ENCODE measurements around the gene TNP2. TPM values are rescaled to one million over a fixed set of nuclear protein-coding genes. Genes with fewer than 3 reads are reported as not detected.
"Not testable (repeated sequence)": the region's sequence is repeated elsewhere in the genome, so short reads cannot be mapped to it uniquely, and the experiment has no call there.

Gene TNP2
- total RNA-seq, 2 experiments from 2014 or later = not detected

GRCh38 chr16:11232852-11233726 lies 36.0 kb downstream of the TNP2 start:
- H3K27me3 Mint-ChIP-seq = no peaks in the 10 kb centered on the region
- DNase-seq (peak; percentile 91), ATAC-seq (ENCODE audit: low read depth) (peak; percentile 81)
- H3K4me1 Mint-ChIP-seq = peaks cover 76% of the 10 kb centered on the region
- peak overlapping the region; percentile 95 for H3K27ac Mint-ChIP-seq
- POLR2A ChIA-PET = interaction anchor here (0.5 to 12.6 kb wide), 26 partner anchors 9 to 260 kb away, joined by 3 to 223 read pairs (median 4); partner anchors contain the start of gene SOCS1
- H3K9me3 Mint-ChIP-seq = no peaks in the 10 kb centered on the region
- H3K4me3 Mint-ChIP-seq = peak overlapping the region; percentile 84
- no peaks in the 10 kb centered on the region for H3K36me3 Mint-ChIP-seq

GRCh38 chr16:11232302-11232851 lies 36.7 kb downstream of the TNP2 start:
- Mint-ChIP-seq H3K36me3 (no peaks in the 10 kb centered on the region), H3K4me1 (peaks cover 73% of the 10 kb centered on the region), H3K27me3 (no peaks in the 10 kb centered on the region), H3K4me3 (peak overlapping the region; percentile 84), H3K27ac (peak overlapping the region; percentile 95), H3K9me3 (no peaks in the 10 kb centered on the region)
- no peak for DNase-seq
- POLR2A ChIA-PET = interaction anchor here (0.5 to 12.6 kb wide), 17 partner anchors 8 to 260 kb away, joined by 3 to 223 read pairs (median 5); partner anchors contain the start of gene SOCS1
- ATAC-seq (ENCODE audit: low read depth) = no peak

GRCh38 chr16:11231367-11231970 lies 37.7 kb downstream of the TNP2 start:
- H3K27ac Mint-ChIP-seq = peak overlapping the region; percentile 95
- no peaks in the 10 kb centered on the region for H3K36me3 Mint-ChIP-seq
- no peak for DNase-seq
- no peak for ATAC-seq (ENCODE audit: low read depth)
- POLR2A ChIA-PET = interaction anchor here (9.0 kb wide), 1 partner anchor 19 kb away, joined by 227 read pairs; the partner anchor contains the start of gene SOCS1
- H3K4me1 Mint-ChIP-seq = peaks cover 69% of the 10 kb centered on the region
- no peaks in the 10 kb centered on the region for H3K27me3 Mint-ChIP-seq
- no peaks in the 10 kb centered on the region for H3K9me3 Mint-ChIP-seq
- peak overlapping the region; percentile 76 for H3K4me3 Mint-ChIP-seq

GRCh38 chr16:11229906-11230305 lies 39.2 kb downstream of the TNP2 start:
- H3K27ac Mint-ChIP-seq = peak overlapping the region; percentile 72
- POLR2A ChIA-PET = interaction anchor here (0.8 to 9.0 kb wide), 2 partner anchors 21 to 250 kb away, joined by 3 to 227 read pairs; partner anchors contain the start of gene SOCS1
- no peak for ATAC-seq (ENCODE audit: low read depth)
- H3K36me3 Mint-ChIP-seq = no peaks in the 10 kb centered on the region
- no peaks in the 10 kb centered on the region for H3K9me3 Mint-ChIP-seq
- H3K4me1 Mint-ChIP-seq = peaks cover 76% of the 10 kb centered on the region
- no peaks in the 10 kb centered on the region for H3K27me3 Mint-ChIP-seq
- DNase-seq = no peak
- H3K4me3 Mint-ChIP-seq = no peak overlapping the region

GRCh38 chr16:11229432-11229831 lies 39.7 kb downstream of the TNP2 start:
- Mint-ChIP-seq H3K36me3 (no peaks in the 10 kb centered on the region), H3K4me1 (peaks cover 77% of the 10 kb centered on the region), H3K9me3 (no peaks in the 10 kb centered on the region), H3K27ac (peak overlapping the region; percentile 72), H3K4me3 (no peak overlapping the region), H3K27me3 (no peaks in the 10 kb centered on the region)
- POLR2A ChIA-PET = interaction anchor here (0.6 to 9.0 kb wide), 2 partner anchors 21 to 101 kb away, joined by 3 to 227 read pairs; partner anchors contain the start of gene SOCS1
- DNase-seq (no peak), ATAC-seq (ENCODE audit: low read depth) (no peak)

- peak overlapping the region; percentile 74 for H3K4me3 Mint-ChIP-seq
- no peak for ATAC-seq (ENCODE audit: low read depth)
- no peaks in the 10 kb centered on the region for H3K9me3 Mint-ChIP-seq
- H3K27ac Mint-ChIP-seq = peak overlapping the region; percentile 100
- peaks cover 59% of the 10 kb centered on the region for H3K4me1 Mint-ChIP-seq
- H3K36me3 Mint-ChIP-seq = peaks cover 2% of the 10 kb centered on the region
- POLR2A ChIA-PET = interaction anchor here (0.5 to 9.0 kb wide), 24 partner anchors 8 to 476 kb away, joined by 3 to 227 read pairs (median 8); partner anchors contain the start of gene SOCS1
- H3K27me3 Mint-ChIP-seq = no peaks in the 10 kb centered on the region
- no peak for DNase-seq
These were observed 43.2 kb downstream of the TNP2 start for GRCh38 chr16:11225677-11226549.

GRCh38 chr16:11224894-11225676 lies 44.0 kb downstream of the TNP2 start:
- POLR2A ChIA-PET = interaction anchor here (0.5 to 9.0 kb wide), 37 partner anchors 8 to 476 kb away, joined by 3 to 227 read pairs (median 4); partner anchors contain the start of gene SOCS1
- Mint-ChIP-seq H3K4me3 (peak overlapping the region; percentile 74), H3K27ac (peak overlapping the region; percentile 100), H3K27me3 (no peaks in the 10 kb centered on the region), H3K9me3 (no peaks in the 10 kb centered on the region), H3K4me1 (peaks cover 64% of the 10 kb centered on the region), H3K36me3 (peaks cover 4% of the 10 kb centered on the region)
- DNase-seq (peak; percentile 83), ATAC-seq (ENCODE audit: low read depth) (peak; percentile 80)

GRCh38 chr16:11224096-11224893 lies 44.8 kb downstream of the TNP2 start:
- DNase-seq (peak; percentile 80), ATAC-seq (ENCODE audit: low read depth) (peak; percentile 78)
- H3K27me3 Mint-ChIP-seq = no peaks in the 10 kb centered on the region
- peak overlapping the region; percentile 100 for H3K27ac Mint-ChIP-seq
- H3K9me3 Mint-ChIP-seq = no peaks in the 10 kb centered on the region
- peaks cover 6% of the 10 kb centered on the region for H3K36me3 Mint-ChIP-seq
- H3K4me3 Mint-ChIP-seq = peak overlapping the region; percentile 74
- POLR2A ChIA-PET = interaction anchor here (0.5 to 9.0 kb wide), 35 partner anchors 8 to 252 kb away, joined by 3 to 227 read pairs (median 4); partner anchors contain the start of gene SOCS1
- peaks cover 60% of the 10 kb centered on the region for H3K4me1 Mint-ChIP-seq

- ATAC-seq (ENCODE audit: low read depth); H3K27me3 Mint-ChIP-seq; H3K4me3 Mint-ChIP-seq; DNase-seq; POLR2A ChIA-PET; H3K9me3 Mint-ChIP-seq: not testable (repeated sequence)
- H3K36me3 Mint-ChIP-seq = peaks cover 29% of the 10 kb centered on the region
- peaks cover 46% of the 10 kb centered on the region for H3K4me1 Mint-ChIP-seq
- H3K27ac Mint-ChIP-seq = peak overlapping the region; percentile 74
These were observed 48.6 kb downstream of the TNP2 start for GRCh38 chr16:11220507-11220906.

- Mint-ChIP-seq H3K36me3 (peaks cover 29% of the 10 kb centered on the region), H3K27me3 (no peaks in the 10 kb centered on the region), H3K27ac (peak overlapping the region; percentile 46), H3K4me1 (peaks cover 34% of the 10 kb centered on the region), H3K9me3 (peaks cover 10% of the 10 kb centered on the region), H3K4me3 (no peak overlapping the region)
- POLR2A ChIA-PET = interaction anchor here (0.7 to 1.2 kb wide), 3 partner anchors 35 to 104 kb away, joined by 3 to 4 read pairs (median 3); no protein-coding TSS in a partner anchor
- no peak for ATAC-seq (ENCODE audit: low read depth)
- no peak for DNase-seq
These were observed 49.9 kb downstream of the TNP2 start for GRCh38 chr16:11219178-11219577.

- Mint-ChIP-seq H3K27me3 (no peaks in the 10 kb centered on the region), H3K36me3 (peaks cover 29% of the 10 kb centered on the region), H3K4me1 (peaks cover 31% of the 10 kb centered on the region), H3K4me3 (no peak overlapping the region), H3K9me3 (peaks cover 10% of the 10 kb centered on the region), H3K27ac (peak overlapping the region; percentile 72)
- DNase-seq (no peak), ATAC-seq (ENCODE audit: low read depth) (no peak)
- POLR2A ChIA-PET = interaction anchor here (0.5 to 1.2 kb wide), 6 partner anchors 35 to 104 kb away, joined by 3 to 5 read pairs (median 3); partner anchors contain the start of gene SOCS1
These were observed 50.5 kb downstream of the TNP2 start for GRCh38 chr16:11218604-11218962.

All from activated naive CD8-positive, alpha-beta T cell treated with anti-CD3 and anti-CD28 coated beads, Interleukin-2, amount 10 ng/mL, durations not matched to agents 7 days and 5 days (primary cell).